IPS-20b (cell line): ENCODE data around the gene ZKSCAN8.

Experiments
- H3K27ac ChIP-seq: one replicate; pipeline ENCODE4 v1.5.1; 2013; ENCODE audit warnings: low read length
- H3K27me3 ChIP-seq: 2 replicates; pipeline ENCODE4 v1.6.1; 2013; ENCODE audit warnings: mild to moderate bottlenecking, low read length, inconsistent platforms; ENCODE audit not compliant: insufficient read depth
- H3K36me3 ChIP-seq: 2 replicates; pipeline ENCODE4 v1.6.1; 2013; ENCODE audit warnings: low read depth, mild to moderate bottlenecking, inconsistent platforms, low read length, moderate library complexity; ENCODE audit not compliant: insufficient read depth
- H3K4me1 ChIP-seq: 2 replicates; pipeline ENCODE4 v1.6.1; 2013; ENCODE audit warnings: mild to moderate bottlenecking, control low read depth, inconsistent platforms, low read length, moderate library complexity; ENCODE audit not compliant: insufficient read depth
- H3K4me3 ChIP-seq: 2 replicates; pipeline ENCODE4 v1.5.1; 2013; ENCODE audit warnings: mild to moderate bottlenecking, low read length, inconsistent platforms
- H3K9ac ChIP-seq: 2 replicates; pipeline ENCODE4 v1.6.1; 2013; ENCODE audit warnings: low read depth, mild to moderate bottlenecking, inconsistent platforms, low read length, moderate library complexity
- H3K9me3 ChIP-seq: 2 replicates; pipeline ENCODE4 v1.6.1; 2013; ENCODE audit warnings: mild to moderate bottlenecking, low read depth, low read length, inconsistent platforms; ENCODE audit not compliant: insufficient read depth

The ZKSCAN8 gene

GRCh38 chr6:28142446-28142845 lies 763 bp downstream of the ZKSCAN8 start:
- H3K9ac ChIP-seq: peak overlapping the region; percentile 91
- H3K36me3 ChIP-seq: peaks cover 31% of the 10 kb centered on the region
- peak overlapping the region; percentile 99 for H3K4me3 ChIP-seq
- H3K27me3 ChIP-seq: peaks cover 36% of the 10 kb centered on the region
- peaks cover 12% of the 10 kb centered on the region; the same call in 1 of the 2 replicates for H3K4me1 ChIP-seq
- no peaks in the 10 kb centered on the region for H3K9me3 ChIP-seq
- H3K27ac ChIP-seq: peak overlapping the region; percentile 62

GRCh38 chr6:28145231-28145630 lies 3.5 kb downstream of the ZKSCAN8 start:
- H3K4me3 ChIP-seq: no peak overlapping the region
- peaks cover 5% of the 10 kb centered on the region; the same call in 1 of the 2 replicates for H3K4me1 ChIP-seq
- peaks cover 59% of the 10 kb centered on the region for H3K36me3 ChIP-seq
- no peaks in the 10 kb centered on the region for H3K9me3 ChIP-seq
- H3K27me3 ChIP-seq: peaks cover 13% of the 10 kb centered on the region; the same call in 1 of the 2 replicates
- H3K27ac ChIP-seq: no peak overlapping the region
- no peak overlapping the region for H3K9ac ChIP-seq

GRCh38 chr6:28152531-28152930 lies 10.8 kb downstream of the ZKSCAN8 start:
- no peaks in the 10 kb centered on the region for H3K4me1 ChIP-seq
- H3K4me3 ChIP-seq: no peak overlapping the region
- no peaks in the 10 kb centered on the region for H3K27me3 ChIP-seq
- peaks cover 100% of the 10 kb centered on the region for H3K36me3 ChIP-seq
- no peak overlapping the region for H3K9ac ChIP-seq
- H3K9me3 ChIP-seq: peaks cover 14% of the 10 kb centered on the region; the same call in 1 of the 2 replicates
- no peak overlapping the region for H3K27ac ChIP-seq

- no peaks in the 10 kb centered on the region for H3K27me3 ChIP-seq
- no peaks in the 10 kb centered on the region for H3K4me1 ChIP-seq
- no peak overlapping the region for H3K9ac ChIP-seq
- H3K9me3 ChIP-seq: peaks cover 14% of the 10 kb centered on the region; the same call in 1 of the 2 replicates
- H3K27ac ChIP-seq: no peak overlapping the region
- H3K4me3 ChIP-seq: no peak overlapping the region
- peaks cover 92% of the 10 kb centered on the region for H3K36me3 ChIP-seq
Observed at GRCh38 chr6:28153546-28153945, 11.9 kb downstream of the ZKSCAN8 start.

GRCh38 chr6:28154357-28154756 lies 12.7 kb downstream of the ZKSCAN8 start:
- peaks cover 84% of the 10 kb centered on the region for H3K36me3 ChIP-seq
- H3K4me1 ChIP-seq: no peaks in the 10 kb centered on the region
- H3K4me3 ChIP-seq: no peak overlapping the region
- H3K27ac ChIP-seq: no peak overlapping the region
- peaks cover 14% of the 10 kb centered on the region for H3K9me3 ChIP-seq
- H3K27me3 ChIP-seq: no peaks in the 10 kb centered on the region
- H3K9ac ChIP-seq: no peak overlapping the region

- Histone ChIP-seq H3K27ac (no peak overlapping the region), H3K36me3 (peaks cover 45% of the 10 kb centered on the region), H3K4me1 (peaks cover 2% of the 10 kb centered on the region; the same call in 1 of the 2 replicates), H3K9ac (no peak overlapping the region), H3K27me3 (peaks cover 13% of the 10 kb centered on the region; the same call in 1 of the 2 replicates), H3K4me3 (no peak overlapping the region), H3K9me3 (peaks cover 3% of the 10 kb centered on the region)
Observed at GRCh38 chr6:28158318-28158717, 16.6 kb downstream of the ZKSCAN8 start.

GRCh38 chr6:28159029-28159607 lies 17.4 kb downstream of the ZKSCAN8 start:
- Histone ChIP-seq H3K9ac (no peak overlapping the region), H3K27me3 (peaks cover 18% of the 10 kb centered on the region; the same call in 1 of the 2 replicates)

GRCh38 chr6:28160233-28160632 lies 18.6 kb downstream of the ZKSCAN8 start:
- Histone ChIP-seq H3K27ac (no peak overlapping the region), H3K4me3 (no peak overlapping the region)

More at GRCh38 chr6:28159029-28159607, 17.4 kb downstream of the ZKSCAN8 start:
- no peak overlapping the region for H3K27ac ChIP-seq
- no peaks in the 10 kb centered on the region; the same call in 1 of the 2 replicates for H3K9me3 ChIP-seq
- H3K4me3 ChIP-seq: no peak overlapping the region
- H3K4me1 ChIP-seq: peaks cover 2% of the 10 kb centered on the region; the same call in 1 of the 2 replicates
- peaks cover 37% of the 10 kb centered on the region for H3K36me3 ChIP-seq

GRCh38 chr6:28161410-28162079 lies 19.9 kb downstream of the ZKSCAN8 start:
- Histone ChIP-seq H3K9me3 (no peaks in the 10 kb centered on the region; the same call in 1 of the 2 replicates), H3K4me1 (peaks cover 2% of the 10 kb centered on the region; the same call in 1 of the 2 replicates), H3K27me3 (peaks cover 38% of the 10 kb centered on the region; the same call in 1 of the 2 replicates), H3K4me3 (peak overlapping the region; percentile 68), H3K27ac (no peak overlapping the region), H3K36me3 (peaks cover 12% of the 10 kb centered on the region; the same call in 1 of the 2 replicates), H3K9ac (peak overlapping the region; percentile 62; the same call in 1 of the 2 replicates)

More at GRCh38 chr6:28160233-28160632, 18.6 kb downstream of the ZKSCAN8 start:
- peaks cover 2% of the 10 kb centered on the region; the same call in 1 of the 2 replicates for H3K4me1 ChIP-seq
- peaks cover 26% of the 10 kb centered on the region for H3K36me3 ChIP-seq
- peaks cover 28% of the 10 kb centered on the region; the same call in 1 of the 2 replicates for H3K27me3 ChIP-seq
- H3K9ac ChIP-seq: no peak overlapping the region
- H3K9me3 ChIP-seq: no peaks in the 10 kb centered on the region; the same call in 1 of the 2 replicates

- no peak overlapping the region for H3K27ac ChIP-seq
- H3K9ac ChIP-seq: no peak overlapping the region
- no peaks in the 10 kb centered on the region for H3K36me3 ChIP-seq
- no peak overlapping the region for H3K4me3 ChIP-seq
- H3K9me3 ChIP-seq: no peaks in the 10 kb centered on the region
- H3K27me3 ChIP-seq: peaks cover 58% of the 10 kb centered on the region; the same call in 1 of the 2 replicates
- H3K4me1 ChIP-seq: peaks cover 2% of the 10 kb centered on the region; the same call in 1 of the 2 replicates
Observed at GRCh38 chr6:28165563-28165962, 23.9 kb downstream of the ZKSCAN8 start.

- Histone ChIP-seq H3K4me3 (no peak overlapping the region), H3K36me3 (no peaks in the 10 kb centered on the region), H3K27ac (no peak overlapping the region), H3K9ac (no peak overlapping the region), H3K4me1 (peaks cover 2% of the 10 kb centered on the region; the same call in 1 of the 2 replicates), H3K9me3 (no peaks in the 10 kb centered on the region), H3K27me3 (peaks cover 58% of the 10 kb centered on the region; the same call in 1 of the 2 replicates)
Observed at GRCh38 chr6:28167068-28167467, 25.4 kb downstream of the ZKSCAN8 start.
